NCI-H2171 treated with DMSO at 0.1 percent for 48 hours (cell line): Measurements from ENCODE around the gene DOLK.

Source experiments
- DNase-seq: peaks from one replicate; lab custom pipeline; 2025; lab: John Stamatoyannopoulos, UW

DOLK gene

GRCh38 chr9:128906741-128907140 is 40.7 kb downstream of the DOLK start:
- DNase-seq, result no peak

- no peak for DNase-seq
These were observed 41.4 kb downstream of the DOLK start for GRCh38 chr9:128905964-128906363.

DNA sequence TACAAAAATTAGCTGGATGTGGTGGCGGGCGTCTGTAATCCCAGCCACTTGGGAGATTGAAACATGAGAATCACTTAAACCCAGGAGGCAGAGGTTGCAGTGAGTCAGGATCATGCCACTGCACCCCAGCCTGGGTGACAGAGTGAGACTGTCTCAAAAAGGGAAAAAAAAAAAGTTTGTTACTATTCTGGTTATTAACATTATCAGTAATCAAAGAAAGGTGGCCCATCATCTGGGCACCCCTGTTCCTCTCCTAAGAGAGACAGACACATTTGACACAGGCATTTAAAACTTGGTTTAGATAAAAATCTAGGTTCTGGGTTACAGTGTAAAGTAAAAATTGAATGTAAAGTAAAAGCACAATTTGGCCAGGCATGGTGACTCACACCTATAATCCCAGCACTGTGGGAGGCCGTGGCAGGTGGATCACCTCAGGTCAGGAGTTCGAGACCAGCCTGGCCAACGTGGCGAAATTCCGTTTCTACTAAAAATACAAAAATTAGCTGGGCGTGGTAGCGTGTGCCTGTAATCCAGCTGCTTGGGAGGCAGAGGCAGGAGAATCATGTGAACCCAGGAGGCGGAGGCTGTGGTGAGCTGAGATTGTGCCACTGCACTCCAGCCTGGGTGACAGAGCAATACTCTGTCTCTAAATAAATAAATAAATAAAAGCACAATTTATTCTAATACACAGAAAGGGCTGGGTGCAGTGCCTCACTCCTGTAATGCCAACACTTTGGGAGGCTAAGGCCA is 43.4 kb downstream of the DOLK start:
- DNase-seq, result peak; percentile 48

DNA sequence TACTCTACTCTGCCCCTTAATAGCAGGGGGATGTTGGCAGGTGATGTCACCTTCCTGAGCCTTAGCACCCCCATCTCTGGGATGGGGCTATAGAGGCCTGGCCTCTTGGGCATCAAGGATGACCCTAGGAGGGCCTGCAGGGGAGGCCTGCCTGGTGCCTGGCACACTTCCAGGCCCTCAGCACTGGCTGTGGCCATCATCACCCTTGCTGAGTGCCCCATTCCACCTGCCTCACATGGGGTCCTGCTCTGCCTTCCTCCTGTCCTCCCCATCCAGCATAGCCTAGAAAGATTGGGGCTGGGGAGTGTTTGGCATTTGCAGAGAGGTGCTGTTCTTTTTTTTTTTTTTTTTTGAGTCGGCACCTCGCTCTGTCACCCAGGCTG is 44.3 kb downstream of the DOLK start:
- no peak for DNase-seq

DNA sequence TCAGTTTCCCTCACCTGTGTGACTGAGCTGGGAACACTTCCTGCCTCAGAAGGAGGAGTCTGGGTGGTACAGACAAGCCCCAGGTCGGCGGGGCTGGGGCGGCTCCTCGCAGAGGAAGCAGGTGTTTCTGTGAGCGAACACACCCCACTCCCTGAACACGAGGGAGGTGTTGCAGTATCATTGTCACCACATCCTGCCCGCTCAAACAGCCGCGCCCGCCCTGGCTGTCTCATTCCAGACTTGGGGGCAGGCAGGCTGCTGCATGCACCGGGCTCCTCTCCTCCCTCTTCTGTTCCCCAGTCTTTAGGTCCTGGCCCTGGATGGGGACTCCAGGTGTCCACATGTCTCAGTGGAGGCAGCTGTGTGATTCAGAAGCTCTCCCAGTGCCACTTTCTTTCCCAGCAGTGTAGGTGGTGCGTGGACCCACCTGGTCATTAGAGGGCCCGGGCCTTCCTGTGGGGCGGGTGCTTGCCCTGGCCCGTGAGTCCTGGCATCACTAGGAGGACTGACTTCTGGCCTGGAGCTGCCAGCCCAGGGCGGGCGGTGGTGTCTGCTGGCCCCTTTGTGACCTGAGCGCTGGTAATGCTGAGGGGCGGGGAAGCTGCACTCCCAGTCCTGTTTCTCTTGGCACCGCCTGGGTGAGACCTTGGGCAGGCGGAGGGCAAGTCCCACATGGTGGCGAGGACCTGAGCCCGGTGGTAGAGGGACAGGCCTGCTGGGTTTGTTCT is 44.9 kb downstream of the DOLK start:
- DNase-seq, result peak; percentile 74

- DNase-seq, result no peak
These were observed 45.6 kb downstream of the DOLK start for GRCh38 chr9:128901822-128902221.

- no peak for DNase-seq
These were observed 46.0 kb downstream of the DOLK start for GRCh38 chr9:128901379-128901778.

GRCh38 chr9:128899566-128900322 is 47.7 kb downstream of the DOLK start:
- peak; percentile 12 for DNase-seq

DNA sequence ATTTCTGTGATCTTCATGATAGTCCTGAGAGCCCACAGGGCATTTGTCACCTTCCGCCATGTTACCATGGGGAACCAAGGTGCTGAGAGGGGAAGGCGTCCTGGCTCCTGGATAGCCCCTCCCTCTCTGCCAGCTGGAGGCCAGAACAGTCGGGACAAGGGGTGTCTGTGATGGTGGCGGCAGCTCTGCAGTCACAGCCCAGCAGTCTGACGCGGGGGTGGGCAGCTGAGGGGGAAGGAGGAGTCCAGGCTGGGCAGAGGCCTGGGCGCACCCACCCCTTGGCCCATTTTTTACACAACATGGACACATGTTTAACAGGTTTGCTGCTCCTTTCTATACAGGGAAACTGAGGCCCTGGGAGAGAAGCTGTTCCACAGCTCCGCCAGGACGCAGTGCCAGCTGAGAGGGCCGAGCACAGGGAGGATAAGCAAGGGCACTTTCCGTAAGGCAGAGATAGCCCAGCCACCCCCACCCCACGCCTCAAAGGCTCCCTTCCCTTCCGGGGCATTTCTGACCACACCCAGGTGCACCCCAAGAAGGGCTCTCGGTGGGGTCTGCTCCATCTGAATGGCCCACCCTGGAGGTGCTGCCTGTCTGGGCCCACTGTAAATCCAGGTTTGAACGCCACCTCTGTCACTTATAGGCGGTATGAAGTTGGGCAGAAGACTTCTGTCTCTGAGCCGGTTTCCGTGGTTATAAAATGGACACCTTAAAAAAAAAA is 48.4 kb downstream of the DOLK start:
- DNase-seq, result no peak

DNA sequence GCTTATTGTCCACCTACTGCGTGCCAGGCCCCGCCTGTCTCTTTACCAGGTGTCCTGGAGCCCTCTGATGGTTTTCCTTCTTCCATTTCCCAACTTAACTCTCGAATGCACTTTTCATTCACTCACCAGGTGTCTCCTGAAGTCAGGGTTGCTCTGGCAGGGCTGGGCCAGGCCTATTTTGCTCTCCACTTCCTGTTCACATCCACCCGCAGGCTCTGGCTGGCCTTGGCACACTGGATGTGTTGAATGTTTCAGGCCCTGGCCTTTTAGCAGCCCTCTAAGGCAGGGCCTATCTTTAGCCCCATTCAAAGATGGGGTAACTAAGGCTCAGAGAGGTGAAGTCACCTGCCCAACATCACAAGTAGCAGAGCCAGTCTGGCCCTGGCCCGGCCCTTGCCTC is 49.0 kb downstream of the DOLK start:
- DNase-seq, result no peak

DNA sequence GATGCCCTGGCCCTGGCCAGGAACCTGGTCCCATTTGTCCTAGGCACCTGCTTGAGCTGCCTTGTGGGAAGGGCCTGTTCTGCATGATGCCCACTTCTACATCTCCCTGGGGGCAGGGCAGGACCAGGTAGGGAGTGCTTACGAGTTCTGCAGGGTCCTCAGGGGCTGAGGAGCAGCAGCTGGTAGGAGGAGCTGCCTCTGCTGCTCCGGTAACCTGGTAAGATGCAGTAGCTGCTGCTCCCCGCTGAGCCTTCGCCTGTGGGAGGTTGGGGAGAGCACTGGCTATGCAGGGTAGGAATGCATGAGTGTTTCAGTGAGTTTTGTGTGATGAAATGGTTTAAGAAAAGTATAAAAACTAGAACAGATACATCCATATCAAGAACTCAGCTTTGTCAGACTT is 51.8 kb downstream of the DOLK start:
- peak; percentile 97 for DNase-seq
